ENCODE results near the gene RAB5B. TPM values are rescaled to one million over a fixed set of nuclear protein-coding genes. Genes with fewer than 3 reads are reported as not detected.

RAB5B gene
- polyA plus RNA-seq, 1 donor (not counting 4 experiments of a cell fraction or from before 2014, with no cell fraction given) = 138 TPM

DNA sequence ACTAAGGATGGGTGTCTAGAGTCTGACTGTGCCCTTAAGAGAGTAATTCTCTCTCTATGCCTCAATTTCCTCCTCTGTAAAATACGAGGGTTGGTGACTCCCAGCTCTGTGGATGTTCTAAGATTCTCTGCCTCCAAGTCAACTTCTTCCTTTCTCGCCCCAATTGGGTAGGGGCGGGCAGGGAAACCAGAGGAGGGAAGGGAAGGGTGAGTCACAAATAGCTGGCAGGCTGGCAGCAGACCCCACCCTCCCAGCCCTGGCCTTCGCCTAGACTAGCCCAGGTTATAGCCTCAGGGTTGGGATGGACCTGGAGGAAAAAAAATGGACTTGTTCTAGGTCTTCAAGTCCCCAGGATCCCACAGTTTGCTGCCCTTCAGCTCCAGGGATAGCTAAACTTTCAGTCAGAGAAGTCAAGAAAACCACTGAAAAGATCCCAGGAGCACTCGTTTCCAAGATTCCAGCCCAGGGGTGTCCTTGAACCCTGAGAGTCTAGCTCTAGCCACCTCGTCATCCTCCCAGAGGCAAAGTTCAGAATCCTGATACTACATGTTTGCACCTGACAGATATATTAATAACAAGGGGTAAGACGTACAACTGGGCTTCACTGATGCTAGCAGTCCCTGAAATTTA is 40.6 kb upstream of the RAB5B start:
- DNase-seq (ENCODE audit: low read depth, low spot score) (peak; percentile 97), FAIRE-seq (peak; percentile 51)
- H3K79me2 ChIP-seq (ENCODE audit: control insufficient read depth, insufficient read depth, low read length) = peaks cover 40% of the 10 kb centered on the region
- no peaks in the 10 kb centered on the region for H3K9me3 ChIP-seq (ENCODE audit: control insufficient read depth, low read depth, low read length)
- TF ChIP-seq, protein P1, sequence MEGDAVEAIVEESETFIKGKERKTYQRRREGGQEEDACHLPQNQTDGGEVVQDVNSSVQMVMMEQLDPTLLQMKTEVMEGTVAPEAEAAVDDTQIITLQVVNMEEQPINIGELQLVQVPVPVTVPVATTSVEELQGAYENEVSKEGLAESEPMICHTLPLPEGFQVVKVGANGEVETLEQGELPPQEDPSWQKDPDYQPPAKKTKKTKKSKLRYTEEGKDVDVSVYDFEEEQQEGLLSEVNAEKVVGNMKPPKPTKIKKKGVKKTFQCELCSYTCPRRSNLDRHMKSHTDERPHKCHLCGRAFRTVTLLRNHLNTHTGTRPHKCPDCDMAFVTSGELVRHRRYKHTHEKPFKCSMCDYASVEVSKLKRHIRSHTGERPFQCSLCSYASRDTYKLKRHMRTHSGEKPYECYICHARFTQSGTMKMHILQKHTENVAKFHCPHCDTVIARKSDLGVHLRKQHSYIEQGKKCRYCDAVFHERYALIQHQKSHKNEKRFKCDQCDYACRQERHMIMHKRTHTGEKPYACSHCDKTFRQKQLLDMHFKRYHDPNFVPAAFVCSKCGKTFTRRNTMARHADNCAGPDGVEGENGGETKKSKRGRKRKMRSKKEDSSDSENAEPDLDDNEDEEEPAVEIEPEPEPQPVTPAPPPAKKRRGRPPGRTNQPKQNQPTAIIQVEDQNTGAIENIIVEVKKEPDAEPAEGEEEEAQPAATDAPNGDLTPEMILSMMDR (optimal IDR thresholded peaks at IDR 0.05 in 1 of 3, IDR thresholded peaks at IDR 0.05 in 1 of 3, conservative IDR thresholded peaks at IDR 0.05 in 1 of 3; ENCODE audit: extremely low read depth in 1 of 3, insufficient read depth in 2 of 3, low read length in 3 of 3) = no peak
- no peak for TF ChIP-seq EZH2 (IDR thresholded peaks at IDR 0.05; ENCODE audit: low read length)
- H3K27ac ChIP-seq (ENCODE audit: control insufficient read depth, insufficient read depth, low read length) = peak overlapping the region; percentile 97
- peaks cover 70% of the 10 kb centered on the region for H3K4me1 ChIP-seq (ENCODE audit: control insufficient read depth, extremely low read depth, insufficient read depth, low read length)
- H3K27me3 ChIP-seq (ENCODE audit: control insufficient read depth, extremely low read depth, insufficient read depth, low read length) = no peaks in the 10 kb centered on the region
- H3K36me3 ChIP-seq (ENCODE audit: control insufficient read depth in 2 of 2, extremely low read depth in 1 of 2, insufficient read depth in 2 of 2, low read length in 2 of 2) = peaks cover 10 to 30% of the 10 kb centered on the region in 2 experiments
- H3K9me1 ChIP-seq (ENCODE audit: control insufficient read depth, extremely low read depth, insufficient read depth, low read length) = no peaks in the 10 kb centered on the region
- dilution Hi-C loops (cut with MboI; ENCODE audit: extremely low pct_ligation_motif_present, low sequenced_read_pairs) = no loop called here
- peak overlapping the region; percentile 52 to 92 (median 83) for H3K4me3 ChIP-seq (ENCODE audit: control insufficient read depth in 2 of 3, extremely low read depth in 1 of 3, insufficient read depth in 2 of 3, low read depth in 1 of 3, low read length in 3 of 3)
- H3K4me2 ChIP-seq (ENCODE audit: control insufficient read depth, extremely low read depth, insufficient read depth, low read depth, low read length) = peak overlapping the region; percentile 94
- no peak overlapping the region for H2AFZ ChIP-seq (ENCODE audit: control insufficient read depth, low read length)
- peak overlapping the region; percentile 86 for H3K9ac ChIP-seq (ENCODE audit: control insufficient read depth, extremely low read depth, insufficient read depth, low read length)
- H4K20me1 ChIP-seq (ENCODE audit: control insufficient read depth, extremely low read depth, insufficient read depth, low read length) = no peaks in the 10 kb centered on the region

DNA sequence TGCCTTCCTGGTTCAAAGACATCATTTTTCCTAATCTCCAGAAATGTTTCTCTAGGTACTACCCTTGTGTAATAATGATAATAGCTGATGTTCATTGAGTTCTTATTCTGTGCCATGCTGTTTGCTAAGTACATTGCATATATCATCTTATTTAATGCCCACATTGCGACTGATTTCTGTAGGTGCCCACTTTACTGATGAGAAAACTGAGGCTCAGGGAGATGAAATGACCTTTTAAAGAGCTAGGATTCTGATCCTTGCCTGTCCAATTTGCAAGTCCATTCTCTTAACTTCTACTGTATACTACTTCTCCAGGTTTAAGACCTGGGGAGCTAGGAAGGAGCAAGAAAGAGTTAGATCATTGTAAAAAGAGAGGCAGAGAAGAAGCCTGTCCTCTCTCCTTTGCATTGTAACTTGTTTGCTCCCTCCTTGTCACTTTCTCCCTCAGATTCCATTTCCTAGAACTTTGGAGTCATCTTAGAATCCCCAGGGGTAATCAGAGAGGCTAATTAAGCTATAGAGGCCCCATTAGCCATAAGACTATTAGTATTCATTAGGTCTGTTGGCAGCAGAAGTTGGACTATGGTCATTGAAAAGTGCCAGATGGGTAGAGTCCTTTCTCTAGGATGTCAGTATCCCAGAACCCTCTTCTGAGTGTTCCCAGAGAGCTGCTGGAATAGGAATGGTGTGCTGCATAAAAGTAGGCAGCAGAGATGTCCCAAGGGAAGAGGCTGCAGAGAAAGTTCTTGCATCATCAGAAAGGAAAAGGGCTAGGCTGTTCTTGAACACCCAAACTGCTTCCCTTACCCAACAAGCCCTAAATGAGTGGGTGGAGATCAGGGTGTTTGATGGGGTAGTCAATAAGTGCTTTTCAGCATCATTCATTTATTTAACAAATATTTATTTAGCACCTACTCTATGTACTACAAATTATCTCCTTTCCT is 39.8 kb upstream of the RAB5B start:
- Histone ChIP-seq H3K27me3 (ENCODE audit: control insufficient read depth, extremely low read depth, insufficient read depth, low read length) (no peaks in the 10 kb centered on the region), H3K36me3 (ENCODE audit: control insufficient read depth in 2 of 2, extremely low read depth in 1 of 2, insufficient read depth in 2 of 2, low read length in 2 of 2) (peaks cover 10 to 38% of the 10 kb centered on the region in 2 experiments), H4K20me1 (ENCODE audit: control insufficient read depth, extremely low read depth, insufficient read depth, low read length) (no peaks in the 10 kb centered on the region), H3K4me3 (ENCODE audit: control insufficient read depth in 2 of 3, extremely low read depth in 1 of 3, insufficient read depth in 2 of 3, low read depth in 1 of 3, low read length in 3 of 3) (peak overlapping the region; percentile 52 to 83 (median 72)), H3K9ac (ENCODE audit: control insufficient read depth, extremely low read depth, insufficient read depth, low read length) (peak overlapping the region; percentile 86), H3K9me3 (ENCODE audit: control insufficient read depth, low read depth, low read length) (no peaks in the 10 kb centered on the region), H3K4me1 (ENCODE audit: control insufficient read depth, extremely low read depth, insufficient read depth, low read length) (peaks cover 72% of the 10 kb centered on the region), H3K4me2 (ENCODE audit: control insufficient read depth, extremely low read depth, insufficient read depth, low read depth, low read length) (peak overlapping the region; percentile 94), H2AFZ (ENCODE audit: control insufficient read depth, low read length) (no peak overlapping the region), H3K79me2 (ENCODE audit: control insufficient read depth, insufficient read depth, low read length) (peaks cover 40% of the 10 kb centered on the region), H3K9me1 (ENCODE audit: control insufficient read depth, extremely low read depth, insufficient read depth, low read length) (no peaks in the 10 kb centered on the region), H3K27ac (ENCODE audit: control insufficient read depth, insufficient read depth, low read length) (peak overlapping the region; percentile 97)
- DNase-seq (ENCODE audit: low read depth, low spot score) (no peak), FAIRE-seq (no peak)
- TF ChIP-seq, protein P1 (optimal IDR thresholded peaks at IDR 0.05 in 1 of 3, IDR thresholded peaks at IDR 0.05 in 1 of 3, conservative IDR thresholded peaks at IDR 0.05 in 1 of 3; ENCODE audit: extremely low read depth in 1 of 3, insufficient read depth in 2 of 3, low read length in 3 of 3) = no peak
- no peak for TF ChIP-seq EZH2 (IDR thresholded peaks at IDR 0.05; ENCODE audit: low read length)
- dilution Hi-C loops (cut with MboI; ENCODE audit: extremely low pct_ligation_motif_present, low sequenced_read_pairs) = no loop called here

Measured in keratinocyte (primary cell).